Upper lobe of left lung (tissue), 6 donors: Measurements from ENCODE around the gene STK33. TPM values are rescaled to one million over a fixed set of nuclear protein-coding genes. Genes with fewer than 3 reads are reported as not detected.

Experiments
- ATAC-seq, 2 donors: fragments of 200-7000 bp; cut with Tn5 transposase; one replicate each; pipeline ENCODE4 v1.9.1; 2022; ENCODE audit warnings: mild to moderate bottlenecking in 2 of 2, moderate library complexity in 2 of 2; ENCODE audit not compliant: low FRiP score in 2 of 2
- DNase-seq, 2 donors: peaks; one replicate each; pipeline ENCODE4 v3.0.0-alpha.2; 2019 to 2020
- H3K27ac ChIP-seq, 4 donors: fragments of 200-600 bp; sonication (generic); one replicate each; pipeline ENCODE4 v1.5.1; 2016 to 2019
- H3K27me3 ChIP-seq, 4 donors: fragments of 200-600 bp; sonication (generic); one replicate each; pipeline ENCODE4 v1.5.1; 2017 to 2019
- H3K36me3 ChIP-seq, 4 donors: fragments of 200-600 bp; sonication (generic); one replicate each; pipeline ENCODE4 v1.5.1; 2016 to 2019
- H3K4me1 ChIP-seq, 4 donors: fragments of 200-600 bp; sonication (generic); one replicate each; pipeline ENCODE4 v1.5.1; 2018 to 2019
- H3K4me3 ChIP-seq, 4 donors: fragments of 200-600 bp; sonication (generic); one replicate each; pipeline ENCODE4 v1.5.1; 2017 to 2019; ENCODE audit warnings: mild to moderate bottlenecking in 2 of 4, moderate library complexity in 1 of 4
- H3K9me3 ChIP-seq, 4 donors: fragments of 200-600 bp; sonication (generic); one replicate each; pipeline ENCODE4 v1.5.1; 2018 to 2019
- CTCF ChIP-seq, 6 experiments: fragments of 450-650 bp in 4 of 6; fragments of 200-600 bp in 2 of 6; sonication (generic) in 2 of 6; IDR thresholded peaks; one replicate each; pipeline ENCODE4 v1.5.1; 2016 to 2019; ENCODE audit warnings: antibody characterized with exemption in 6 of 6
- EP300 ChIP-seq, 4 donors: sonication (generic); formaldehyde crosslinking; IDR thresholded peaks; one replicate each; pipeline ENCODE4 v1.5.1; 2017; ENCODE audit warnings: antibody characterized with exemption in 4 of 4, control low read depth in 2 of 4
- POLR2A ChIP-seq, 4 donors: fragments of 450-650 bp; IDR thresholded peaks; one replicate each; pipeline ENCODE4 v1.5.1; 2016 to 2017; ENCODE audit warnings: antibody characterized with exemption in 4 of 4, mild to moderate bottlenecking in 2 of 4
- POLR2AphosphoS5 ChIP-seq, 2 donors: sonication (generic); formaldehyde crosslinking; IDR thresholded peaks; one replicate each; pipeline ENCODE4 v1.5.1; 2017; ENCODE audit warnings: antibody characterized with exemption in 2 of 2
- WGBS, 2 donors: methylation state at CpG; one replicate each; pipeline ENCODE4 v1.1.5; 2017 to 2018; 5-methylcytosine and 5-hydroxymethylcytosine counted together
- total RNA-seq, 6 donors: library from RNA; depleted of rRNA in 4 of 6; stranded (reverse); fragments of >200 nt in 4 of 6; gene quantifications; one replicate each; pipeline versions ENCODE4 v1.1.0 to v1.2.1, GENCODE V29; 2016 to 2021
- donor health status: DM: no; HTN: no; CAD: no; lungs with moderate emphysema.
- donor health status: DM: no; HTN: yes; CAD: no; lungs with severe emphysema.

The STK33 gene
- total RNA-seq, 6 donors from 2014 or later: 10.3 to 77.0 (median 15.6) TPM

DNA sequence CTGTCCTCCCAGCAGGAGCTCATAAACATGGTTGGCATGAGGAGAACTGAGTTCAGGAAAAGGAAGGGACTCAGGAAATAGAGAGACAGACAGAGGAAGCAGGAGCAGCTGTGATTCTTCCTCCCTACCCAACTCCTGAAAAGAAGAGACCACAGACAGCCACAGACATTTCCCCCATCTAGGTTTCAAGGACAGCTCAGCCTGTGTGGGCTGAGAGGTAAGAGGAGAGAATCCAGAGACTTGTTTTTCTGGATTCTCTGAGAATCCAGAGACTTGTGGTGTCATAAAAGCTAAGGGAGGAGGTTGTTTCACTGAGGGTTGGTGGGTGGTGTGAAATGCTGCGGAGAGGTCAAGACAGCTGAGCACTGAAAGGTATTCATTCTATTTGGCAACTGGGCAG lies 19.0 kb upstream of the STK33 start:
- no peak for ATAC-seq
- H3K27ac ChIP-seq: no peak overlapping the region
- H3K4me3 ChIP-seq: no peak overlapping the region
- peaks cover 0 to 2% (median 0%) of the 10 kb centered on the region in 4 donors for H3K4me1 ChIP-seq
- no peak for DNase-seq
- H3K27me3 ChIP-seq: no peaks in the 10 kb centered on the region
- H3K9me3 ChIP-seq: no peaks in the 10 kb centered on the region
- TF ChIP-seq POLR2AphosphoS5 (IDR thresholded peaks at IDR 0.05) (no peak), CTCF (IDR thresholded peaks at IDR 0.05) (no peak), POLR2A (IDR thresholded peaks at IDR 0.05) (no peak), EP300 (IDR thresholded peaks at IDR 0.05) (no peak)
- H3K36me3 ChIP-seq: peaks cover 3 to 13% (median 4%) of the 10 kb centered on the region in 4 donors
- WGBS, 2 donors: 93% methylated on average over 1 of the region's 1 CpG

DNA sequence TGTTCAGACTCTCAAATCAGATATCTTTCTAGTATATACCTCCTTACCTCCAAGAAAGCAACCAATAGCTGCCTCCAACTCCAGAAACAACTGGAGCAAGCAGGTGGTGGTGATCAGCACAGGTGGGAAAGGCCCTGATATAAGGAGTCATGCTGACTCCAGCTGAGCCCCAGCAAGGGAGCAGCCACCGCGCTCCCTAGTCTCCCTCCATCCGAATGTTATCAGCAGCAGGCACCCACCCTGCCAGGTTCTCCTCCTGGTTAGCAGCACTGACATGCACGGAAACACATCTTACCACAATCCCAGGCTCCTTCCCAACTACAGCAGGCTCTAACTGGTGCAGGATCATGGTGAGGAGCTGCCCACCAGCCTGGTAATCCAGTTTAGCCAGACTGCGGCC lies 18.5 kb upstream of the STK33 start:
- Histone ChIP-seq H3K4me1 (peaks cover 0 to 2% (median 0%) of the 10 kb centered on the region in 4 donors), H3K36me3 (peaks cover under 1 to 11% (median 4%) of the 10 kb centered on the region in 4 donors), H3K9me3 (no peaks in the 10 kb centered on the region), H3K27ac (no peak overlapping the region), H3K4me3 (no peak overlapping the region), H3K27me3 (no peaks in the 10 kb centered on the region)
- TF ChIP-seq POLR2AphosphoS5 (IDR thresholded peaks at IDR 0.05): no peak
- no peak for TF ChIP-seq EP300 (IDR thresholded peaks at IDR 0.05)
- TF ChIP-seq CTCF (IDR thresholded peaks at IDR 0.05): no peak
- 85 to 86% methylated on average over 1 to 5 of the region's 5 CpGs for whole genome bisulfite sequencing, 2 donors
- DNase-seq: no peak
- no peak for ATAC-seq

GRCh38 chr11:8610532-8611116 lies 16.6 kb upstream of the STK33 start:
- H3K9me3 ChIP-seq: no peaks in the 10 kb centered on the region
- no peak overlapping the region for H3K4me3 ChIP-seq
- H3K36me3 ChIP-seq: no peaks in the 10 kb centered on the region
- DNase-seq: no peak
- peaks cover 0 to 2% (median 0%) of the 10 kb centered on the region in 4 donors for H3K4me1 ChIP-seq
- no peak overlapping the region for H3K27ac ChIP-seq
- TF ChIP-seq POLR2AphosphoS5 (IDR thresholded peaks at IDR 0.05): no peak
- no peak for TF ChIP-seq CTCF (IDR thresholded peaks at IDR 0.05)
- no peak for TF ChIP-seq EP300 (IDR thresholded peaks at IDR 0.05)
- TF ChIP-seq POLR2A (IDR thresholded peaks at IDR 0.05): no peak
- WGBS, 2 donors: 46 to 66% methylated on average over 7 of the region's 7 CpGs
- no peaks in the 10 kb centered on the region for H3K27me3 ChIP-seq
- ATAC-seq: no peak

DNA sequence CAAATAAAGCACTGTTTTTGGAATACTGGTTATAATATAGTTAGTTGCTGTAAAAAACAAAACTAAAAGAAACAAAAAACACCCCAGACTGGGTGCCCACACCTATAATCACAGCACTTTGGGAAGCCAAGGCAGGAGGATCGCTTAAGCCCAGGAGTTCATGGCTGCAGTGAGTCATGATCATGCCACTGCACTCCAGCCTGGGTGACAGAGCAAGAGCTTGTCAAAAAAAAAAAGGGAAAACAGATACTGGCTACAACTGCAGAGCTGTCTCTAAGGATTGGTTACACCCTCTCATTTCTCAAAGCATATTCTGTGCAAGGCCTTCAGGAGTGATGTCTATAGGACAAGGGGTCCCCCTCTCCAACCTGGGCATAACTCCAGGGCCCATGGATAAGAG lies 14.6 kb upstream of the STK33 start:
- Histone ChIP-seq H3K4me3 (no peak overlapping the region), H3K27me3 (no peaks in the 10 kb centered on the region), H3K4me1 (peaks cover 0 to 8% (median 4%) of the 10 kb centered on the region in 4 donors), H3K36me3 (no peaks in the 10 kb centered on the region), H3K27ac (no peak overlapping the region), H3K9me3 (no peaks in the 10 kb centered on the region)
- ATAC-seq: no peak
- TF ChIP-seq POLR2AphosphoS5 (IDR thresholded peaks at IDR 0.05) (no peak), CTCF (IDR thresholded peaks at IDR 0.05) (no peak), POLR2A (IDR thresholded peaks at IDR 0.05) (no peak)
- DNase-seq: peak in 1 of 2 donors; percentile 40
- 84 to 90% methylated on average over 1 of the region's 1 CpG for WGBS, 2 donors

- no peak overlapping the region for H3K27ac ChIP-seq
- H3K27me3 ChIP-seq: no peaks in the 10 kb centered on the region
- DNase-seq (no peak), ATAC-seq (no peak)
- H3K4me1 ChIP-seq: peaks cover 0 to 8% (median 3%) of the 10 kb centered on the region in 4 donors
- no peaks in the 10 kb centered on the region for H3K9me3 ChIP-seq
- H3K36me3 ChIP-seq: no peaks in the 10 kb centered on the region
- no peak overlapping the region for H3K4me3 ChIP-seq
- TF ChIP-seq POLR2AphosphoS5 (IDR thresholded peaks at IDR 0.05) (no peak), EP300 (IDR thresholded peaks at IDR 0.05) (no peak), CTCF (IDR thresholded peaks at IDR 0.05) (no peak), POLR2A (IDR thresholded peaks at IDR 0.05) (no peak)
- WGBS, 2 donors: 90 to 96% methylated on average over 1 of the region's 1 CpG
Observed at GRCh38 chr11:8605971-8606563, 12.0 kb upstream of the STK33 start.
